Endodermal cell (in vitro differentiated cells): ENCODE measurements around the gene PDCD1. TPM values are rescaled to one million over a fixed set of nuclear protein-coding genes. Genes with fewer than 3 reads are reported as not detected.
A peak's percentile ranks its signal among the peaks of the same experiment; 100 is the strongest.

Experiments used
- DNase-seq: peaks from one replicate; pipeline ENCODE4 v3.0.0-alpha.2; 2017
- H3K27ac ChIP-seq: 2 replicates; pipeline ENCODE4 v1.5.1; 2013; ENCODE audit warnings: mild to moderate bottlenecking, low read depth, low read length, moderate library complexity
- H3K27me3 ChIP-seq: 2 replicates; pipeline ENCODE4 v1.6.1; 2013; ENCODE audit warnings: mild to moderate bottlenecking, low read length, moderate library complexity; ENCODE audit not compliant: insufficient read depth, control insufficient read depth, poor library complexity, severe bottlenecking
- H3K36me3 ChIP-seq: 2 replicates; pipeline ENCODE4 v1.7.0; 2013; ENCODE audit warnings: mild to moderate bottlenecking, low read length, moderate library complexity; ENCODE audit not compliant: control insufficient read depth, insufficient read depth
- H3K4me1 ChIP-seq: one replicate; pipeline ENCODE4 v1.7.0; 2013; ENCODE audit warnings: low read length; ENCODE audit not compliant: control insufficient read depth, insufficient read depth
- H3K4me3 ChIP-seq: 2 replicates; pipeline ENCODE4 v1.5.1; 2013; ENCODE audit warnings: mild to moderate bottlenecking, low read length, moderate library complexity
- H3K9ac ChIP-seq: 2 replicates; pipeline ENCODE4 v1.6.1; 2013; ENCODE audit warnings: mild to moderate bottlenecking, low read length, moderate library complexity; ENCODE audit not compliant: poor library complexity, severe bottlenecking; ENCODE audit errors: extremely low read depth
- H3K9me3 ChIP-seq: 2 replicates; pipeline ENCODE4 v1.6.1; 2013; ENCODE audit warnings: mild to moderate bottlenecking, low read length, moderate library complexity; ENCODE audit not compliant: control insufficient read depth
- H3K27ac Mint-ChIP-seq: 2 replicates; pipeline ENCODE4 v1.8.0; 2020; ENCODE audit warnings: mixed read lengths
- H3K27me3 Mint-ChIP-seq: 2 replicates; pipeline ENCODE4 v1.8.0; 2021; ENCODE audit warnings: mild to moderate bottlenecking, mixed read lengths; ENCODE audit not compliant: insufficient read depth
- H3K36me3 Mint-ChIP-seq: 2 replicates; pipeline ENCODE4 v1.8.0; 2020; ENCODE audit warnings: low read depth, mixed read lengths
- H3K4me1 Mint-ChIP-seq: 2 replicates; pipeline ENCODE4 v1.8.0; 2020; ENCODE audit warnings: mixed read lengths
- H3K4me3 Mint-ChIP-seq: 2 replicates; pipeline ENCODE4 v1.8.0; 2020; ENCODE audit warnings: mild to moderate bottlenecking, moderate library complexity, mixed read lengths
- H3K9me3 Mint-ChIP-seq: 2 replicates; pipeline ENCODE4 v1.8.0; 2020; ENCODE audit warnings: mild to moderate bottlenecking, mixed read lengths
- CTCF ChIP-seq: fragments of 200-600 bp; sonication (generic); conservative IDR thresholded peaks from 2 replicates; pipeline ENCODE4 v1.5.0; 2021; ENCODE audit warnings: antibody characterized with exemption, mild to moderate bottlenecking
- WGBS, 2 experiments: methylation state at CpG; one replicate each; pipeline versions ENCODE4 v1.1.5 to v1.1.7; 2013; ENCODE audit warnings: missing lambda C conversion rate in 2 of 2, mixed read lengths in 1 of 2; ENCODE audit not compliant: insufficient coverage in 1 of 2, insufficient read length in 1 of 2; 5-methylcytosine and 5-hydroxymethylcytosine counted together
- total RNA-seq, 2 donors: library from RNA; stranded (reverse); fragmentation: NEBNext Ultra II Directional in 1 of 2; extraction: Animal tissue kit (Norgen Biotek cat#: 25700) in 1 of 2; gene quantifications; 2 replicates in 1 of 2; 3 replicates in 1 of 2; pipeline ENCODE4 v1.2.1, GENCODE V29; 2021

The PDCD1 gene
- total RNA-seq, 2 donors from 2014 or later = 0.20 TPM; not detected in 1

GRCh38 chr2:241853651-241854341, 4.9 kb downstream of the PDCD1 start:
- Histone ChIP-seq H3K4me1 (no peaks in the 10 kb centered on the region), H3K36me3 (no peaks in the 10 kb centered on the region), H3K4me3 (no peak overlapping the region), H3K27me3 (no peaks in the 10 kb centered on the region), H3K27ac (no peak overlapping the region), H3K9ac (no peak overlapping the region), H3K9me3 (no peaks in the 10 kb centered on the region)
- TF ChIP-seq CTCF = no peak
- DNase-seq = no peak
- 87 to 91% methylated on average over 20 to 27 of the region's 27 CpGs for WGBS, 2 experiments
- H3K27me3 Mint-ChIP-seq = peaks cover under 1% of the 10 kb centered on the region
- H3K4me1 Mint-ChIP-seq = no peaks in the 10 kb centered on the region
- no peak overlapping the region for H3K27ac Mint-ChIP-seq
- no peak overlapping the region for H3K4me3 Mint-ChIP-seq
- no peaks in the 10 kb centered on the region for H3K36me3 Mint-ChIP-seq
- H3K9me3 Mint-ChIP-seq = no peaks in the 10 kb centered on the region

- Mint-ChIP-seq H3K36me3 (no peaks in the 10 kb centered on the region), H3K27me3 (peaks cover 3% of the 10 kb centered on the region), H3K27ac (no peak overlapping the region), H3K9me3 (no peaks in the 10 kb centered on the region), H3K4me3 (no peak overlapping the region), H3K4me1 (no peaks in the 10 kb centered on the region)
- Histone ChIP-seq H3K36me3 (no peaks in the 10 kb centered on the region), H3K9ac (no peak overlapping the region), H3K9me3 (no peaks in the 10 kb centered on the region), H3K4me3 (no peak overlapping the region), H3K27ac (no peak overlapping the region), H3K4me1 (no peaks in the 10 kb centered on the region), H3K27me3 (no peaks in the 10 kb centered on the region)
- WGBS, 2 experiments = 89 to 92% methylated on average over 7 to 10 of the region's 10 CpGs
- no peak for TF ChIP-seq CTCF
- no peak for DNase-seq
Observed at GRCh38 chr2:241852981-241853631, 5.6 kb downstream of the PDCD1 start.

- Histone ChIP-seq H3K27ac (no peak overlapping the region), H3K9ac (no peak overlapping the region), H3K9me3 (no peaks in the 10 kb centered on the region), H3K4me1 (no peaks in the 10 kb centered on the region), H3K4me3 (no peak overlapping the region), H3K36me3 (no peaks in the 10 kb centered on the region), H3K27me3 (no peaks in the 10 kb centered on the region)
- TF ChIP-seq CTCF = no peak
- DNase-seq = peak; percentile 35
- H3K27me3 Mint-ChIP-seq = peaks cover 3% of the 10 kb centered on the region
- no peak overlapping the region for H3K4me3 Mint-ChIP-seq
- no peaks in the 10 kb centered on the region for H3K36me3 Mint-ChIP-seq
- H3K4me1 Mint-ChIP-seq = no peaks in the 10 kb centered on the region
- H3K9me3 Mint-ChIP-seq = no peaks in the 10 kb centered on the region
- 93% methylated on average over 20 to 39 of the region's 39 CpGs for WGBS, 2 experiments
- no peak overlapping the region for H3K27ac Mint-ChIP-seq
Observed at GRCh38 chr2:241852116-241852980, 6.3 kb downstream of the PDCD1 start.
